HuH-7.5 (cell line): ENCODE results near the gene NBPF3.
"Not testable (repeated sequence)": the region's sequence is repeated elsewhere in the genome, so short reads cannot be mapped to it uniquely, and the experiment has no call there.

ENCODE experiments used
- DNase-seq: peaks from one replicate; pipeline ENCODE4 v3.0.0; 2011; ENCODE audit warnings: low spot score

Gene NBPF3

GRCh38 chr1:21438646-21439312 is 1.2 kb upstream of the NBPF3 start:
- DNase-seq, result not testable (repeated sequence)

DNA sequence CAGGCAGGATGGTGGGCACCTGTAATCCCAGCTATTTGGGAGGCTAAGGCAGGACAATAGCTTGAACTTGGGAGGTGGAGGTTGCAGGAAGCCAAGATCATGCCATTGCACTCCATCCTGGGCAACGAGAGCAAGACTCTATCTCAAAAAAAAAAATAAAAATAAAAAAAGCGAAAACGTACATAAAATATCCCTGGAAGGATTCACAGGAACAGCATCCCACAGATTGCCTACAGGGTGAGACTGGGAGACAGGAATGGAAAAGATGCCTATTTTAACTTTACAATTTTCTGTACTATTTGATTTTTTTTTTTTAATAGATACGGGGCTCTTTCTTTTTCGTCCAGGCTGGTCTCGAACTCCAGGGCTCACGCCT is 604 bp upstream of the NBPF3 start:
- no peak for DNase-seq

- DNase-seq, result not testable (repeated sequence)
Measured at GRCh38 chr1:21440630-21441125, 741 bp downstream of the NBPF3 start.

GRCh38 chr1:21446647-21447046 is 6.7 kb downstream of the NBPF3 start:
- DNase-seq, result not testable (repeated sequence)

- no peak for DNase-seq
Measured at GRCh38 chr1:21447311-21447710, 7.4 kb downstream of the NBPF3 start.

DNA sequence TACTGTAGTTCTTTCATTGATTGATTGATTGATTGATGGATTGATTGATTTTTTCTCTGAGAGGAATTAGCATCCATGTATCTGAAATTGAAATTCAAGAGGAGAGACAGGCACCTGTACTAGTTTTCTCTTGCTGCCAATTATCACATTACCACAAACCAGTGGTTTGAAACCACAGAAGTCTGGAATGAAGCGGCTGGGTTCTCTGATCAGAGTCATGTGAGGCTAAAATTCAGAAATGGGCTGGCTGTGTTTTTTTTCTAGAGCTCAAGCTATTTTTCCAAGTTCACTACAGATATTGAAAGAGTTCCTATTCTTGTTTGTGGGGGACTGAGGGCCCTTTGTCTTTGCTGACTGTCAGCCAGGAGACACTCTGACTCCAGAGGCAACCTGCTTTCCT is 10.0 kb downstream of the NBPF3 start:
- no peak for DNase-seq

- no peak for DNase-seq
Measured at GRCh38 chr1:21451212-21451611, 11.3 kb downstream of the NBPF3 start.

- DNase-seq, result no peak
Measured at GRCh38 chr1:21451981-21452411, 12.1 kb downstream of the NBPF3 start.

DNA sequence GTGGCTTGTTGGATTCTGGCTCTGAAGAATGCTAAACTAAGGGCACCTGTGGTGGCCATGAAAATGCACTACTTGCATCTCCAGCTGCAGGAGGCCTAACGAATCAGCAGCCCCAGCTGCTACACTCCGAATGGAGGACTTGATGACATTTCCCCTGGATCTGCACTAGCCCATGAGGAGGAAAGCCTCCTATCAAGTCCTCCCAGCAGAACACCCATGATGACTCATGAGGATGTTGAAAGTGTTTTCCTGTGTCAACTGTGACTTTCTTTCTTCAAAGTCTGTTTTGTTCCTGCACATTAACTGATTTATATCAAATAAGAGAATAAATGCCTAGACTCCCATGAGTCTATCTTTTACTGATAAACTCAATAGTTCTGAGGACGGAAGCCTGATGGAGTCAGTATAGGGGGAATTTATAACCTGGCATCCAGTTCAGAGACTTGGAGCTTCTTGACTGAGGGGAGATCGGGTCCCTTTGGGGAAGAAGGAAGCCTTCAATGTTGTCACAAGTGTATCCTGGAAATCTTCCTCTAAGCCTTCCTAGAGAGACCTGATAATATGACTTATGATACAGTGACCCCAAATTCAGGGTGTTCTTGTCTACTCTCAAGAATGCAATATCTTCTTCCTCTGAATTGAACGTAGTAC is 14.2 kb downstream of the NBPF3 start:
- DNase-seq, result not testable (repeated sequence)

- not testable (repeated sequence) for DNase-seq
Measured at GRCh38 chr1:21454904-21455303, 15.0 kb downstream of the NBPF3 start.

GRCh38 chr1:21457654-21458053 is 17.7 kb downstream of the NBPF3 start:
- DNase-seq, result no peak

DNA sequence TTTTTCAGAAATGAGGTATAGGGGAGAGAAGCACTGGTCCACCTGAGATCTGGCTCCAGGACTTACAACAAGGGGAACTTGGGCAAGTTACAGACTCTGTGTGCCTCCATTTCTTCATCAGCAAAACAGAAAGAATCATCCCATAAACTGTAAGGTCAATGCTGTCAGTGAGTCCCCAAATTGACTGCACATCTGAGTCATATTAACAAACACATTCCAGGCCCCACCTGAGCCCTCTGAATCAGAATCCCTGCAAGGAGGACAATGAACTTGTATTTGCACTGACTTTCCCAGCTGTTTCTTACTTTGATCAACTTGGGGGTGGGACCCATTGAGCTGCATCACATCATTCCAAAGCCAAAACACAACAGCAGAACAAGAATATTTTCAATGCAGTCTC is 25.2 kb downstream of the NBPF3 start:
- not testable (repeated sequence) for DNase-seq

DNA sequence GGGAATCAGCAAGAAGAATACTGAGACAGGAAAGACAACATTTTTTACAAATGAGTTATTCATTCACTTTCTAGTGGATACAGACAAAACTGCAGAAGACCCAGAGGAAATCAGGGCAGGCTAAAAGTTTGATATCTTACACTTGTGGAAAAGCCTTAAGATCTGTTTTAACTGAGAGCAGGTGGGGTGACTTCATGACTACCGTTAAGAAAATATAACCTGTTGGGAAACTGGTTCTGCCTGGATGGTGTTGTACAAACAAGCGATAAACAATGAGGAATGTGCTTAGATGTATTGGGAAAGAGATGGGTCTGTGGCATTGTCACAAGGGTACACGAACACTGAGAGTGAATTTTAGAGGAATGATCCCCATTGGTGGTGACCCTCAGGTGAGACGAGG is 28.0 kb downstream of the NBPF3 start:
- DNase-seq, result not testable (repeated sequence)

- no peak for DNase-seq
Measured at GRCh38 chr1:21468599-21468998, 28.7 kb downstream of the NBPF3 start.

DNA sequence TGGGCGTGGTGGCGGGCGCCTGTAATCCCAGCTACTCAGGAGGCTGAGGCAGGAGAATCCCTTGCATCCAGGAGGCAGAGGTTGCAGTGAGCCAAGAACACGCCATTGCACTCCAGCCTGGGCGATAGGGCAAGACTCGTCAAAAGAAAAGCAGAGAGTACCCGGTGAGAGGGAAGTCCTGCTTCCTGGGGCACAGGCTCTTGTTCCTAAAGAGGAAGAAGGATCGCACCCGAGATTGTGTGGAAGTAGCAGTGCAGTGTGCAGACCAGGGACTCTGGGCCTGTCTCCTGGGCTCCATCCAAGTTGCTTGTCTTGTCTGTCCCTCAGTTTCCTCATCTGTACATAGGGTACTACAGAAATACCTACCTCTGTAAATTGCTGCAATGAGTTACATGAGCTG is 29.6 kb downstream of the NBPF3 start:
- DNase-seq, result no peak

DNA sequence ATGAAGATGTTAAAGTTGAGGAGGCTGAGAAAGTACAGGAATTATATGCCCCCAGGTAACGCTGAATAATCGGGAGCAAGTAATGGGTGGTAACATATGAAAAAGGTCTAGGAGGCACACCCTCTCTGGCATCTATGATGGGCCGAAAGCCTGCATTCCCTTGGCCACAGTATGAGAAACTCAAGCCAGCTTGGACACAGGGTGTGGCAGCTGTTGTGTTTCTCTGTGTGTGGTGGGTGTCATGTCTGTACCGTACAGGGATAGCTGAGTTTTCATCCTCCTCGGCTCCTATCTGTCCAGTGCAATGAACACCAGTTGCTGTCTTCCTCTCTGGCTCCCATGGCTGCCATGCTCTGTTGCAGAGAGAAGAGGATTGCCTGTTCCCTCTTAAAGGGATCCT is 32.9 kb downstream of the NBPF3 start:
- DNase-seq, result no peak

- no peak for DNase-seq
Measured at GRCh38 chr1:21478356-21478755, 38.4 kb downstream of the NBPF3 start.

DNA sequence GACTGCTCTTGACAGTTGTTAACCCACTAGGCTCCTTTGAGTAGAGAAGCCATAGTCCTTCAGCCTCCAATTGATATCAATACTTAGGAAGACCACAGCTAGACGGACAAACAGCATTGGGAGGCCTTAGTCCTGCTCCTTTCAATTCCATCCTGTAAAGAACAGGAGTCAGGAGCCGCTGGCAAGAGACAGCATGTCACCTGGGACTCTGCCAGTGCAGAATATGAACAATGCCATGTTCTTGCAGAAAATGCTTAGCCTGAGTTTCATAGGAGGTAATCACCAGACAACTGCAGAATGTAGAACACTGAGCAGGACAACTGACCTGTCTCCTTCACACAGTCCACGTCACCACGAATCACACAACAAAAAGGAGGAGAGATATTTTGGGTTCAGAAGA is 43.9 kb downstream of the NBPF3 start:
- DNase-seq, result not testable (repeated sequence)

DNA sequence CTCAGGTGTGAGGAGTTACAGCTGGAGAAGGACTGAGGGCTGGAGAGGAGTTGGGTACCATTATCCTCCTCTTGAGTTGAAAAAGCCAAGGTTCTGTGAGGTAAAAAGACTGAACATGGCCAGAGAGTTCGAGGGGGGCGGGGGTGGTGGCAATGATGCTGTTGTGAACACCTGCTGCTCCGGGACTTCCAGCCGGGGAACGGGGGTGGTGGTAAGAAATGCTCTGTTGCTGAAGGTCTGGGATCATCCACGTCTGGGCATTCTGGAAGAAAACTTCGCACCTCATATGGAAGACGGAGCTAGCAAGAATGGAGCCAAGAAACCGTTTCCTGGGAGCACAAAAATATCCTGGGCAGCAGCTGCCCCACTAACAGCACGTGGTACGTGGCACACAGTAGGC is 49.2 kb downstream of the NBPF3 start:
- DNase-seq, result no peak

DNA sequence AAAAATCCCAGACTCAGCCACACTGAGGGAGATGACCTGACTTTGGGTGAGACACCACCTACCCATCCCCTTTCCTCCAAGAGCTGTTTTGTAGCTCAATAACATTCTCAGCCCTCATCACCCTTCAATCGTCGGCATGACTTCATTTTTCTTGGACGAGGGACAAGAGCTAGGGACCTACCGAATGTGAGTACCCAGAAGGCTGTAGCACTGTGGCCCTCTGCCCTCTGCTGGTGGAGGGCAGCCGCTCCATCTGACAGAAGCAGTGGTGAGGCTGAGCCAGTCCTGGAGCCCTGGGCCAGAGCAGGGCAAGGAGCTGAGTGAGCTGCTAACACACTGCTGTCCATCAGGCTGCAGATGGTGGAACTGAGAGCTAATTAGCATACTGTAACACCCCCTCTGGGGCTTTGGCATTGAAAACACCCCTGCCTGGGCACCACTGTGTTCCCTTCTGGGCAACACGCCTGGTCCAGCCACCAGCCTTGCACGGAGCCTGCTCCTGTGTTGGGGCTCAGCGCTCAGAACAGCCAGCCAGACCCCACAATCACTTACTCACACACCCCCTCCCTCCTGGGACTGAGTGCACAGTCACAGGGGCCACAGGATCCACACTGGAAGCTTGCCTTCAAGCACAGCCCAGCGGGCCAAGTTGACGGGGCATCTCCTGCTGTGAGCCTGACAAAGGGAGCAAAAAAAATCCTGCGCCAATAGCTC is 51.0 kb downstream of the NBPF3 start:
- no peak for DNase-seq

GRCh38 chr1:21491488-21492355 is 51.8 kb downstream of the NBPF3 start:
- no peak for DNase-seq

- DNase-seq, result no peak
Measured at GRCh38 chr1:21492356-21492625, 52.4 kb downstream of the NBPF3 start.
